Stimulated activated CD4-positive, alpha-beta T cell treated with anti-CD3 and anti-CD28 coated beads, Interleukin-1b, Interleukin-23, amount 100 ng/mL, for 48 hours (primary cell): ENCODE measurements around the gene SUSD6.
A peak's percentile ranks its signal among the peaks of the same experiment; 100 is the strongest.

Experiments used
- DNase-seq: peaks from one replicate; pipeline ENCODE4 v3.0.0-alpha.2; 2020

SUSD6 gene

DNA sequence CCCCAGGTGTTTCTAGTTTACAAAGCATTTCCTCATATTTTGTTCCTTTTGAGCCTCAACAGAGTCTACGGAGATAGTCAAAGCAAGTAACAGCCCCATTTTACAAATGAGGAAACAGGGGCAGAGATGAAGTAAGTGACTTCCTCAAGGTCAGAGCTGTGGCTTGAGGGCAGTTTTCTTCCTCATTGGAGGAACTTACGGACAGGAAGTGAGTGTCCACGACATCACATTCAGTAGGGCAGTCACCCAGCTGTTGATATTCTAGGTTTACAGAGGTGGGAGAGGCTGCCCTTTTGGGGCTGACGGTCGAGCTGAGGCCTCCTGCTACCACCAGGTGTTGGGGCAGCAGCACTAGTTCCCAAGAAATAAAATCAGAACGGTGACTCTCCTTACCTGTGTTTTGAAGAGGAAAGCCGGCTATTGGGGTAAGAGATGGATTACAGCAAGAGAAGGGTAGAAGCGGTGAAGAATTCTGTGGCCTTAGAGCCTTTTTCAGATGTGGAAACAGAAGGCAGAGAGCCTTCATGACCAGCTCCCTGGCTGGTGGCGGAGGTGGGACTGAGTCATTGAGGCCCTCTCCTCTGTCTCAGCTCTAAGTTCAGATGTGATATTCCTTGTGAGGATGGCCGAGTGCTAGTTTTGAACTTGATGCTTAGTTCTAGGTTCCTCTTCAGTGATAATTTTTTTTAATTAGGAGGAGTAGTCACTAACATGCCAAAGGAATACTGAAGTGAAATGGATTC lies 41.7 kb downstream of the SUSD6 start:
- no peak for DNase-seq

DNA sequence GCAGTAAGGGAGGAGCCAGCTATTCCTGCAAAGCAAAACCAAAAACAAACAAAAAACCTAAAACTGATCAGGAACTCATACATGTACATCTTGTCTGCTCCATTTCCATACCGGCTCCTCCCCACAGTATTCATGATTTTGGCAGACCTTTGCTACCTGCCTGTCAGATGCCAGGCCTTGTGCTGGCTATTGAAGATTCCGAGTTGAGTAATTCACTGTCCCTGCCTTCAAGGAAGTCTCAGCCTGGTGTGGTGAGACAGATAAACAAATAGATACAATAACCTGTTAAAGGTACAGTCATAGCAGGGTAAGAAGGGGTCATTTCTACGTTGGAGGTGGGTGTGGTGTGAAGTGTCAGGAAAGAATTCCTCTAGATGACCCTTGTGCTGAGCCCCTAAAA lies 42.7 kb downstream of the SUSD6 start:
- no peak for DNase-seq

DNA sequence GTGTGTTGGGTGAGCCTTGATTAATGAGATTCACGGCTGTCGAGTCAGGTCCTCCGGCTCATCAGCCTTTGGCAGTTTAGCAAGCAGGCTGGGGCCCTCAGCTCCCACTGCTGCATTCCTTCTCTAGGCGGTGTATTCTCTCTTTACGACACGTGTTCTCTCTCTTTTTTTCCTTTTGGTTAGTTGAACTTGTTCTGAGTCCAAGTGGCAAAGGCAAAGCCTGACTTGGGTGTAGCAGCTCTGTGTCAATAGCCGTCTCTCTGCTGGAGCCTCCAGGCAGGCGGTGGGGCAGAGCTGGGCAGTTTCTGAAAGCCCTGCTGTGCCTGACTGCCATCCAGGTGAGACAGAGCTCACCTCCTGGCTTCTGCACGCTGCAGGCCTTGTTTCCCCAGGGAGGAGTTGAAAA lies 46.6 kb downstream of the SUSD6 start:
- no peak for DNase-seq

DNA sequence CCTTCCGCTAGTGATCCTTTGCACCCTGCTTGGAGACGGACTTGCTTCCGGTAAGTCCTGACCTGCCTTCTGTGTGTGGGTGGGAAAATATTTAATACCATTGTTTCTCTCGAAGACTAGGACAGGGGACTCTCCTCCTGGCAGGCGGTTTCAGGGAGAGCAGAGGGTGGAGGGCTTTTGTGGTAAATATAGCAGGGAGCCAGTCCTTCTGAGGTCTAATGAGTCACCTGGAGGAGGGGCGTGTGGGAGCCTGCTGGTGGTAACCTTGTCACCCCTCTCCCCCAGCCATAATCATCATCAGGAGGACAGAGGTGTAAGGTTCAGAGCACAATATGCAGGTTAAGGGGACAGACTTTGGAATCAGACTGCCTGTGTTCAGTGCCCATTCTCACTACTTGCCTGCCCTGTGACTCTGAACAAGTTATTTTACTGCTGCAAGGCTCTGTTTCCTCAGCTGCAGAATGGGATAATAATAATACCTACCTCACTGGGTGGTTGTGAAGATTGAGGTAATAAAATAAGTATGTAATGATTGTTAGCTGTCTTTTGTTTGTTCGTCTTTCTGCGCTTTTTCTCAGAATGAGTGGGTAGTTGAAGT lies 47.4 kb downstream of the SUSD6 start:
- DNase-seq: peak; percentile 46

DNA sequence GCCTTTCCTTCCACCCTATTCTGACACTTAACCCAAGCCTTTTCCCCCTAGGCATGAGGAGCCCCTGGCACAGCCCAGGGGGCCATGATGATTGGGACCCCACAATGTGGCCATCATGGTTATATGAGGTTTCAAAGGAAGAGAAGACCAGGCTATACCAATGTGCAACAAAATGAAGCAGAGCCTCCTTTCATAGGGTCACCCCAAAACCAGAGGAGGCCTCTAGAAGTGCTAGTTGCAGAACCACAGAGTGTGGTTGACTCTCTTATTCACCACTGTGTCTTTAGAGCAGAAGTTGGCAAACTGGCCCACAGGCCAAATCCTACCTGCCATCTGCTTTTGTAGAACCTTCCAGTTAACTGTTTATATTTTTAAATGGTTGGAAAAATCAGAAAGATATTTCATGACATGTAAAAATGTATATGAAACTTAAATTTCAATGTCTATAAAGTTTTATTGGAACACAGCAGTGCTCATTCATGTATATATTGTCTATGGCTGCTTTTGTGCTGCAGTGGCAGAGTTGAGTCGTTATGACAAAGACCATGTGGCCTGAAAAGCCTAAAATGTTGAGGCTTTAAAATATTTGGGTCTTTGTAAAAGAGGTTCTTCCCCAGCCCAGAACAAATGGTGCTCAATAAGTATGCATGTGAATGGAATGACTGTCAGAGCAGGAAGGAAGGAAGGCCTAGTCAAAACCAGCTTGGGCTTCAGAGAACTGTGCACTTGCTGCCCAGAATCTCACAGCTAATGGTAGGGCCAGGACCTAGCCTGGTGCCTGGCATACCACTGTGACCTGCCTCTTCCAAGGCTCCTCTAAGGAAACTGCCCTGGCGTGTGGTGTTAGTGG lies 49.2 kb downstream of the SUSD6 start:
- DNase-seq: no peak

DNA sequence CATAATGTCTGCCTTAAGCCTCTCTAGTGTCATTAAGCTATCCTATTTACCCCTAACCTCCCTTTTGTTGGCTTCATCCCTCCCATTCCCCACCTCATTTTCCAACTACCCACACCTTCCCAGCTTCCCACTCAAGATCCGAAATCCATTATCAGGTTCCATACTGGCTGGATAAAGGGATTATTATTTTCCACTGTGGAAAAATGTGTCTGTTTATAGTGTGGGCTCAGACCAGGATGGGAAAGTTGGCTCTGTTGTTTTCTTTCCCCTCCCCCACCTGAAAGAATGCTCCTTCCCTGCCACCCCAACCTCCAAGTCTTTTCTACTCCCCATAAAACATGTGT lies 49.8 kb downstream of the SUSD6 start:
- DNase-seq: no peak

DNA sequence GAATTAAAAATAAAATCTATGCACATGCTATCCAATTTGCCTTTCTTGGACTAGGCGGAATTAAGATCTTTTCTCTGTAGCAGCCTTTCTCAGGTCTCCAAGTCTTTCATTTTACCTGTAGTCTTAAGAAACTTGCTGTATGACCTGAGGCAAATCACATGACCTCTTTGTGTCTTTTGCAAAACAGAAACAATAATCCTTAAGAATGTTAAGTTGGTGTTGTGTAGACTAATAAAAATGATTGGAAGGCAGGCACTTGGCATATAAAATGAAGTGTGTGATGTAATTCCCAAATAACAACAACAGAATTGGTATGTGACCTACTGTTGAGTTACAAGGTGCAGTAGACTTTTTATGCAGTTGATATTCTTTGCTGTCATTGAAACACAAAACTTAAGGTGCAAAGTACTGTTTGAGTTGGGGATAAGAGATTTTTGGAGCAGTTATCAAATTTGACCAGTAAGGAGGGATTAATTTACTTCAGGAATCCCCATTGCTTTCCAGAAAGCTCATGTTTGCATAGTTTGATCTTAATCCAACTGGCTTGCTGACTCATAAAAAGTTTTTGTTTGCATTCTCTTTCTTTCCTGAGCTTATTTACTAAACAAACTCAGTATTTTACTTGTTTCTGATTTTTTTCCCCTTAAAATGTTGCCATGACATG lies 51.4 kb downstream of the SUSD6 start:
- DNase-seq: no peak

DNA sequence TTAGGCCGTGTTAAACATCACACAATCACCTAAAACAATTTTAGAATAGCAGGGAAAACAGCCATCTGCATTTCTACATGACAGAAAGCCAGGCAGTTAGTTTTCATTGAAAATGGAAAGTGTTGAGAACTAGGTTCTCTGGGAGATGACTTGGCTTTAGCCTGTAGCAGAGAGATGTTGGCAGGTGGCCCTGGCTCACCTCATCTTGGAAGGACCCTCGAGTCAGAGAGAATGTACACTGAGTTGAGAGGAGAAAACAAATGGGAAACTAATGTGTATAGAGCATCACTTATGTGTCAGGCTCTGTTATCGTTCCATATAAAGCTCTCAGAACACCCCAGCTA lies 51.9 kb downstream of the SUSD6 start:
- no peak for DNase-seq

DNA sequence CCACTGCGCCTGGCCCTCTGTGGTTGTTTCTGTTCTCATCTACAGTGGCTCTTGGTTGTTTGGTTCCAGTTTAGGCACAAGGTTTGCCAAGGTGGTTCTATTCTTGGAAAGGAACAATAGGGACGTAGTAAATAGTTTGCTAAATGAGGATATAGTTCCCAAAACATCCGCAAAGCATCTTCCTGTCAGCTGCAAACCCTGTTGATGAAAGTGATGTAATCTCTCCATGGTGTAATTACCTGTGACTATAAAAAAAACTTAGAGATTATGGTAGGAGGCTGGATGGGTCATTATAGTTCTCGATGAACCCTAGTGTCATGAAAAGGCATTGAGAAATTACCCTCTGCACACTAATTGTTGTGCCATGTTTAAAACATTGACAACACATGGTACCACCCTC lies 52.9 kb downstream of the SUSD6 start:
- no peak for DNase-seq

DNA sequence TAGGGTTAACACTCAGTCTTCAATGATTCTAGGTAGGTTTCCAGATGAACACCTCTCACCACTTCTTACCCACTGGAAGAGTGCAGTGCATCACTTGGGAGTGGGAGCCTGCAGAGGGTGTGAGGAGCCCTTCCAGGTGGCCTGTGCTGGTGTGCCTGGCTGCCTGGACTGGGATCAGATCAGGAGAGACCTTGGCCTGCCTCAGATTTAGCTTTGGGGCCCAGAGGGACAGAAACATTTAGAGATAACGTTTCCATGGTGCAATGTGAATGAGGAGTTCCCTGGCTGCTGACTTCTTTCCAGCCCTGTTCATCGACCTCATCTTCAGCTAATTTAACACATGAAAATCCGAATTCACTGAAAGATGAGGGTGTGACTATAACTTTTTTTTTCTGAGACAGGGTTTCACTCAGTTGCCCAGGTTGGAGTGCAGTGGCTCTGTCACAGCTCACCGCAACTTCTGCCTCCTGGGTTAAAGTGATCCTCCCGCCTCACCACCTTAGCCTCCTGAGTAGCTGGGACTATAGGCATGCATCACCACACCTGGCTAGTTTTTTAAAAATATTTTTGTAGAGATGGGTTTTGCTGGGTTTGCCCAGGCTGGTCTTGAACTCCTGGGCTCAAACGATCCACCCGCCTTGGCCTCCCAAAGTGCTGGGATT lies 53.6 kb downstream of the SUSD6 start:
- no peak for DNase-seq

DNA sequence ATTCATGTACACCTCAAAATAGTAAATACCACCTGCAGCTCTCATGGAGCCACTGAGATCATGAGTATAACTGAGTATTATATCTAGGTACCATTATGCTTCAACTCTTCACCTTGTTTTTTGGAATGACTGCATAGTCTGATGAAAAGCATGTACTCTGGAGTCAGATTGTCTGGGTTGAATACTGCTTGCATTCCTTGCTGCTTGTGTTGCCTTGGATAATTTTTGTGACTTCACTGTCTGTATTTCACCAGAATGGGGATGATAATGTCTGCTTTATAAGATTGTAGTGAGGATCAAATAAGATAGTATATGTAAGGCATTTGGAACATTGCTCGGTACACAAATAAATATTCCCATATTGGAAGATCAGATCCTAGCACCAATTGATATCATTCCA lies 54.2 kb downstream of the SUSD6 start:
- DNase-seq: no peak

DNA sequence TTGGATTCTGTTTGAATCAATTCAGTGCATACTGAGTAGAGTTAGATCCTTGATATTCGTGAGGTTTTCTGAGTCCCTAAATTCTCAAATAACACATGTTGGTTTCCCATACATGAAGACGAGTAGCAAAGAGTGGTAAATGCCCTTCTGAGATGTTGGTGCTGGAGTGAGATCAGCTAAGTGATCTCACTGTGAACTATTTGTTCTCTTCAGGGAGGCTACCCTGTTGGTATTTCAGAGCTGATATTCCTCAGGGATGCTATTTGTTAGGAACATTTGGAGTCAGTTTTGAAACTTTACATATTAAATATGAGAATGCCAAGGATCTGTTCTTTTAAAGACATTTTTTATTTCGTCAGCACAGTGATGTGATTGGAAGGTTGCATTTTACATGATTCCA lies 54.7 kb downstream of the SUSD6 start:
- no peak for DNase-seq

DNA sequence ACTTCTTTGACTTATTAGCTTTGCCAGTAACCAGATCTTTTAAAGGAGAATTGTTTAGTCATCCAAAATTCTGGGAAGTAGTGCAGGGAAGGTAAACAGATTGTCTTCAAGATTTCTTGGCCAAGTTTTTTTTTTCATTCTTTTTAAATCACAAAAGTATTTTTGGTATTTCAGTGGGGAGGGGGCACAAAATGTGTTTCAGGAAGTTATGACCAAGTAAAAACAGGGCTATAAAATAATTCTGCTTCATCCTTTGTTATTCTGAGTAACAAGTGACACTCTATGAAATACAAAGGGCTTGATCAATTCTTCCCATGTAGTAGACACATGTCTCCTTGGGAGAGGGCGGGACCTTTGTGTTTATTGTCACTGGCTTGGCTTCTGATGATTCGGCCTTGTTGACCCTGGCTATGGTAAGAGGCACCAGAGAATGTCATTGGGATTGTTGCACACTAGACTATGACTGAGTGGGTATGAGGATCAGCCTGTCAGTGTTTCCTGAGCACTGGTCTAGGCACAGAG lies 55.4 kb downstream of the SUSD6 start:
- DNase-seq: no peak

DNA sequence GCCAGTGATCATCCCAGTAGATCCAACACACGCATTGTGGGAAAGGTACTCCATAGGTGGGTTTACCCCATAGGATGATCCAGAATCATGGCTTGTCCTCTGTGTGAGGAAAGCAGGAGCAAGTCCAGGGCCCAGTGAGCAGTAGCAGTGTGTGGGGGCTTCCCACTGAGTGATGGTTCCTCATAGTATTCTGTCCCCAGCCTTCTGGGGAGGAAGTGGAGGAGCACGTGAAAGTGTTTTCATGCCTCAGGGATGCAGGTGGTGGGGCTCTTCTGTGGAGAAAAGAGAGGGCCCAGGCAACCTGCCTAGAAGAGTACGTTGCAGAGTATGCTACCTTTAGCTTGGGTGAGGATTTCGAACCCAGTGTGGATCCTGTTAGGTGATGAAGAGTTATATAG lies 56.5 kb downstream of the SUSD6 start:
- DNase-seq: no peak

DNA sequence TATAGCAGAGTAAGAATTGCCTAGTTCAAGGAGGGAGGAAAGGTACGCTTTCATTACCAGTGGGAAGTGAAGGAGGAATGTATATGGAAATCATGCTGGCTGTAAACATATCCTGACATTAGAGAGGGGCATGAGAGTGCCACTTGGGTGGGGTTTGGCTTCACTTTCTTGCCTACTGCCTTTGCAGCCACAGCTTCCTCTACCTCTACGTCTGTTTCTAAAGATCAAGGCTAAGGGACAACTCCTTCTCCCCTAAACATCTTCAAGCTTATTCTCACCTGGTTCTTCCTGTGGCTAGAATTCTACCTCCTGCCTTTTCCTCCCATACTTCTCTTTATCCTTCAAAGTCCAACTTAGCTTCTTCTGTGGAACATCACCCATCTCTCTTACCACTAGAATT lies 58.0 kb downstream of the SUSD6 start:
- no peak for DNase-seq

DNA sequence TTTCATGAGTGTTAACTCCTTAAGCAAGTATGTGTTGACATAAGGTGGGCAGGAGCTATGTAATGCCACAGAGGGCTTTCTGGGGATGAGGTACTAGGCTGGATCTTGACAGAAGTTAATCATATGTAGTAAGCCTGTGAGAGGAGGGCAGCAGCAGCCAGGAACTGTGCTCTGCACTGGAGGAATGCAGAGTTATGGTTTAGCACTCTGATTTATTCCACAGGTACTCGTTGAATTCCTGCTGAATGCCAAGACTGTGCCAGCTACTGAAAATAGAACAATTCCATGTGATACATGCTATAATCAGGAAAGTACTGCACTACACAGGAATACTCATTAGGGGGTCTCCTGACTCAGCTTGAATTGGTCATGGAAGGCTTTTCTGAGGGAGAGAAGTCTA lies 58.7 kb downstream of the SUSD6 start:
- no peak for DNase-seq

DNA sequence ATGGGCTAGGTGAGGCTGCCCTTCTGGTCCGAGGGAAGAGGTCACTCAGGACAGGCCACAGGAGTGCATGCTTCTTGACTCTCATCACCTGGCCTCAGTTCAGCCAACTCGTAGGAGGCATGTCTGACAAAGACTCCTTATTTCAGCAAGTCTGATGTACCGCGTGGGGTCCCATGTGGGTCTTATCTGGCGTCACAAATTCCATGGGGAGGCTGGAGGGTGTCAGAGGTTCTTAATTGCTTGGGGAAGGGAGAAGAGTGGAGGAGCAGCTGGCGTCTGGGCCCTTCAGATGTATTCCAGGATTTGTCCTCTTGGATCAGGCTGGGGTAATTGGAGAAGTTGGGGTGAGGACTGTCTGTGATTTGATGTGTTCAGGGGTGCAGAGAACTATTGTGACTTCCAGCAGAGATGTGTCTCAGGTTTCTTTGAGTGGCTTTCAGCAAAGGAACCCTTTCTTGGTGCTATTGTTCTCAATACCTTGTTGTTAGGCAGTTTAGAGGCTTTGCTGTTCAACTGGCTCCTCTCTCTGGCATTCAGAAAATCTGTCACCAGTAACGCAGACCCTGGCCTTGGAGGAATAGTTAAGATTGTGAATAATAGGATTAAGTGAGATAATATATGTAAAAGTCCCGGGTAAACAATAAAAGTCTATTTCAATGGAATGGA lies 60.1 kb downstream of the SUSD6 start:
- DNase-seq: no peak

DNA sequence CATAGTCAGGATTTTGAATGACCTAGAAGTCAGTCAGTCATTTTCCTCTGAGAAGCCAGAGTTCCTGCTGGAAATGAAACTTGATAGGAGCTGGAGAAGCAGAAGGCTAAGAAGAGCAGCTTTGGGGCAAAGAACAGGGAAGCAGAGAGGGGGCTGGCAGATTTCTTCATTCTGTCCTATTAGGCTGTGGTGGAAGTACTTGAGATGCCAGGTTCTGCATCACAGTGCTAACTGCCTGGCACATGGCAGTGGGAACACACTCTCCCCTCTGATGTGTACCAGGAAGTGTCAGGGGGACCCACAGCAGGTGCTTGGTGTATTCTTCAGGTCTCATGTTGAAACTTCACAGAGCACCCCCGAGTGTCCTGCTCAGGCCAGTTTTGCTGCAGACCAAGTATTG lies 61.0 kb downstream of the SUSD6 start:
- no peak for DNase-seq

DNA sequence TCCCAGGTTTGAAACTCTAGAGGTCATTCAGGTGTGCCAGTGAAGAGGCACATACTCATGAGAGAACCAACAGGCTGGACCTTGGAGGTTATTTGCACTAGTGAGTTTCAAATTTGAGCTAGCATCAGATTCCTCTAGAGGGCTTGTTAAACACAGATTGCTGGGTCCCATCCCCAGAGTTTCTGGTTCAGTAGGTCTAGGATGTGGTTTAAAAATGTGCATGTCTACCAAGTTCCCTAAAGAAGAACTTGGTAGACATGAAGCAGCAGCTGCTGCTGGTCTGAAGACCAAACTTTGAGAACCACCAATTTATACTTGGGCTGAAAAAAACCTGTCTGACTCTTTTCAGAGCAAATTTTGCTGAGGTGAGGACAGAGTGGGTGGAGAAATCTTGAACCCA lies 61.7 kb downstream of the SUSD6 start:
- DNase-seq: no peak

DNA sequence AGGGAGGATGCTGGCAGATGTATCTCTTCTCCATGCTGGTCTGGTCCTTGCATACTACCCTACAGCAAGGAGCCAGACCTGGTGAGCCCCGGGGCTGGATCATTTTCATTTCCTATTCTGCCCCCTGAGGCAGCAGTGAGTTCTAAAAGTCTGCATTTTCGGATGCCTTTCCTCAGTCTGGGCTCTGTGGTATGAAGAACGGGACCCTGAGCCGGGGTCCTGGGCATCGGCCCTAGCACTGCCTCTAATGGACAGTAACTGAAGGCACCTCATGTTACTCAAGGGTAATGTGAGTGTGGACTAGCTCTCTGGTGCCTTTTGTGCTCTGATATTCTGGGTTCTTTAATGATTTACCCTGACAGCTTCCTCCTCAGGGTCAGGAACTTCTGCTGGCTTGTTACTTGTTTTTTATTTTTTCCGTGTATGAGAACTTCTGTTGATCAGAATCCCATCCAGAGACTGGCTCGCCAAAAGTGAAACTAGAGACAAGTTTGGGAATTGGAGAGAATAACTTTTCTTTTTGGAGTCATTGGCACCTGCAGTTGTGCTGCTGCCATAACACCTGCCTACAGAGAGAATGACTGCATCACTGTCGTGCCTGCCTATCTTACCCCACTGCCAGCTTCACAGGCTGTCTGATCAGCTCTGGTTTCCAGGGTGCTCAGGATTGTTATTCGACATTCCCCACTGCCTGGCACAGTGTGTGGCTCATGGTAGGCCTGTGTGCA lies 62.3 kb downstream of the SUSD6 start:
- DNase-seq: no peak

DNA sequence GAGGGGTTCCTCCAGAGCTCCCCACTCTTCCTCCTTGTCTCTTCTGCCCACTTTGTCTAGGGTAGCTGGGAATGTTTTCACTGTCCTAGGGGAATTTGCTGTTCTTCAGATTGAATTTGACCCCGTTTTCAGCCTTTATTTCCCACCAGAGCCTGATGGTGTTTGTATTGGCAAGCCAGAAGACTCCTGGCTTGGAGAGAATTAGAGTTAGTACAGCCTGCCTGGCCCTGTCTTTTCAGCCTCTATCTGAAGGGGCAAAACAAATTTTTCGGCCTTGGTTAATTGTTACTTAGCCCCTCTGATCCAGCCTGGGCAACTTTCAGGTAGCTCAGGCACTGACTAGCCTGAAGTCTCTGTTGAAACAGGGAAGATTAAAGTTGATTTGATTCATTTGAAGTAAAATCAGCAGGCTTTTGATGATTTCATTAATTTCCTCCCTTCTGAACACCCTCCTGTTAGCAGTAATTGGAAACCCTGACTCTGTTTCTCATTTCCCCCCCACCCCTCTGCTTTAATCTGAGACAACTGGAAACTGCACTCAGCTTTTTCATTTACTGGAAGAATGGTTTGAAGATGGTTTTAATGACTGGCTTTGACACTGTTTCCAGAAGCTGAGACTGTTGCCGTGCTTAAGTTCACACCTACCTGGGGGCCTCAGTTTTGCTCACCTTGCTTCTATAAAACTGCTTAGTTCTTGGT lies 63.3 kb downstream of the SUSD6 start:
- peak; percentile 39 for DNase-seq
